ENCODE results near the gene MOCOS. TPM values are rescaled to one million over a fixed set of nuclear protein-coding genes. Genes with fewer than 3 reads are reported as not detected.

Gene MOCOS
- total RNA-seq, 4 donors from 2014 or later = 3.9 to 16.8 (median 8.7) TPM

GRCh38 chr18:36305375-36305774 is 118.1 kb downstream of the MOCOS start:
- TF ChIP-seq CTCF (IDR thresholded peaks at IDR 0.05; ENCODE audit: low read depth) = no peak

- TF ChIP-seq CTCF (IDR thresholded peaks at IDR 0.05; ENCODE audit: low read depth) = no peak
Measured at GRCh38 chr18:36307513-36307912, 120.2 kb downstream of the MOCOS start.

- TF ChIP-seq CTCF (IDR thresholded peaks at IDR 0.05; ENCODE audit: low read depth) = no peak
Measured at GRCh38 chr18:36308711-36309435, 121.6 kb downstream of the MOCOS start.

DNA sequence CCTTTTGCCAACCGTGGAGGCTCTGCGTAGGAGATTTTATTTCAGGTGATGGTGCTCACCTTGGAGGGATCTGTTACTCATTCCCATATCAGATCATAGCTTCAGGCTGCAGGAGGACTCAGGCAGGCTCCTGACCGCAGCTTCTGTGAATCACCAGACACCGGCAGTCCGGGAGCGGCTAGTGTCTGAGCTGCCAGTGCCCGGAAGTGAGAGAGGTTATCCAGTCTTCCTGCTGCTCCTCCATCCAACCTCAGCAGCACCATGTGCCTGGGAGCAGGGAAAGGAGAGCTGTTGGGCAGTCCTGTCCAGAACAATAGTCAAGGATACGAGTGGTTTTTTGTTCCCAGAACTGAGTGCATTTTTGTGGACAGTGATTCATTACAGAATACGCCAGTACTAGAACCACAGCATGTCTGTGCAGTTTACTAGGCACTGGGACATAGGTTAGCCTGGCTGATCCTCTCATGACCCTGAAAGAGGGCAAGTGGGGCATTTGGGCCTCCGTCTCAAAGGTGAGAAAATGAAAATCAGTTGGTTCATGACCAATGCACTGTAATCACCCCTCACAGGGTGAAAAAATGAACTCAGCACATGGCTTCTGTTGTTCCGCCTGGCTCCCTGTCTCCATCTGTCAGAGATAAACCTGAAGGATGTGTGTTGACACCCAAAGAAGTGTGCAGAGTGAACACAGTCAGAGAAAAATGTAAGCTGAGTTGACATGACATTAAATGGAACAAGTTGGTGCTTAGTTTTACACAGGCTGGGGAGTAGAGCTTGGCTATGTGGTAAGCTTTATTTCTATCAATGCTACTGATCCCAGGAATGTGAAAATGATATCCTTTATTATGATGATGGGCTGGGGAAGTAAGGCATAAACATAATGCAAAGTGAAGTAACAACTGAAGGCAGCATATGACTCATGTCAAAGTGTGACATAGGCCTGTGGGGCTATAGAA is 122.4 kb downstream of the MOCOS start:
- no peak for TF ChIP-seq CTCF (IDR thresholded peaks at IDR 0.05; ENCODE audit: low read depth)

DNA sequence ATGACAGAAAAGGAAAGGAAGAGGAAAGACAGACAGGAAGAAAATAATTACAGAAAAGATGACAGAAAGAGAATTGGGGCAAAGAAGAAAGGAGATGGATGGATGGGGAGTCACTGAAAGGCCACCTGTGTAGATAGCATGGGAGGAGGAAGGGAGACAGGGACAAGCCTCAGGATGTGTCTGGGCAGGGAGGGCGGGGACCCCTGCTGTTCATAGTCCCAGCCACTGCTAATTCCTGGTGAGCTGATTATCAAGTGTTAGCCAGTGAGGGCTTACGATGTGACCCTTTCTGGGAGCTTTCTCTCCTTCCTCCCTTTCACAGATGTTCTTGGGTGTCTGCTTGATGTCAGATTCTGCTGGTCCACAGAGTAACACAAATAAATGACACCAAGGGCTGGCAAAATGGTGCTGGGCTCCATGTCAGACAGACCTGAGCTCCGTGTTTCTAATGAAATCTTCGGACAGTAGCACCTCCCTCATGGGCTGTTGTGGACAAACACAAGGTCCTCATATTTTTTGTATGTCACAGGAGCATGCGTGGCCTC is 123.8 kb downstream of the MOCOS start:
- TF ChIP-seq CTCF (IDR thresholded peaks at IDR 0.05; ENCODE audit: low read depth) = no peak

DNA sequence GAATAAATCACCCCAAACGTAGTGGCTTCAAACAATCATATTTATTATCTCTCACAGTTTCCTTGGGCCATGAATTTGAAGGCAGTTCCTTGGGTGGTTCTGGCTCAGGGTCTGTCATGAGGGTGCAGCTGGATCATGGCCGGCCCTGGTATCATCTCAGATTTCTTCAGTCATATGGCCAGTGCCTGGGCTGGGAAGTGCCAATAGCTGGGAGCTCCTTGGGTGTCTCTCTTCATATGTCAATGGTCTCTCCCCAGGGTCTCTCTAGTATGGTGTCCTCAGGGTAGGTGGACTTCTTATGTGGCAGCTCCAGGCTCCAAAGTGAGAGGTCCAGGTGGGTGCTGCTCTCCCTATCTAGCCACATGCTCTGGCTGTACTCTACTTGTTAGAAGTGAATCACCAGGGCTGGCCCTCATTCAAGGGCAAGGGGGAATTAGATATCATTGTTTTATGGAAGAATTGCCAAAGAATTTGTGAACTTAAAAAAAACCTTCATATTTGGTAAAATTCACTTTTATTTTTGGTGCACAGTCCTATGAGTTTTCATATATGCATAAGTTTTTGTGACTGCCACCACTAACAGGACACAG is 125.6 kb downstream of the MOCOS start:
- no peak for TF ChIP-seq CTCF (IDR thresholded peaks at IDR 0.05; ENCODE audit: low read depth)
